HepG2 (cell line): ENCODE results near the gene RRP9. TPM values are rescaled to one million over a fixed set of nuclear protein-coding genes. Genes with fewer than 3 reads are reported as not detected.

Experiments
- ATAC-seq: fragments of 200-7000 bp; cut with Tn5 transposase; 3 replicates; pipeline ENCODE4 v1.9.1; 2020; ENCODE audit warnings: mild to moderate bottlenecking, moderate library complexity
- BruUV-seq: library from RNA; stranded (reverse); fragments of 400-500 nt; replicated peaks from 2 replicates; lab custom pipeline; 2021; lab: Mats Ljungman, UMichigan
- CTCF ChIA-PET: fragments of 300-600 bp; formaldehyde crosslinking; extraction: SDS; loops from one replicate; lab custom pipeline; 2021; ENCODE audit warnings: low total read pairs, inconsistent platforms, low intra/inter-chr PET ratio; lab: Yijun Ruan, JAX
- POLR2A ChIA-PET: fragments of 350-600 bp; sonication (Branson Sonifier 250); formaldehyde crosslinking; loops from one replicate; lab custom pipeline; 2020; ENCODE audit warnings: antibody characterized with exemption, inconsistent platforms; lab: Yijun Ruan, JAX
- DNase-seq: peaks from one replicate; pipeline ENCODE4 v3.0.0-alpha.2; 2015; ENCODE audit warnings: low spot score
- FAIRE-seq: peaks from 3 replicates; lab custom pipeline; 2011; peaks lifted over from hg19 to GRCh38; lab: Jason Lieb, UNC
- H2AFZ ChIP-seq: one replicate; pipeline ENCODE4 v1.6.1; 2011; ENCODE audit warnings: low read length, inconsistent platforms
- H3K27ac ChIP-seq: fragments of 300-600 bp; 3 replicates; pipeline ENCODE4 v1.8.0; 2011; ENCODE audit warnings: mixed run types, mild to moderate bottlenecking, mixed read lengths, low read length, inconsistent platforms; ENCODE audit not compliant: insufficient read depth; ENCODE audit errors: extremely low read length
- H3K27me3 ChIP-seq, 2 experiments: fragments of 200-600 bp in 1 of 2; 2 replicates in 1 of 2; 3 replicates in 1 of 2; pipeline versions ENCODE4 v1.6.0 to v1.8.0; 2011; ENCODE audit warnings: low read length in 2 of 2, mild to moderate bottlenecking in 2 of 2, moderate library complexity in 2 of 2, inconsistent platforms in 1 of 2; ENCODE audit not compliant: insufficient read depth in 2 of 2, control insufficient read depth in 1 of 2
- H3K36me3 ChIP-seq, 2 experiments: fragments of 200-600 bp in 1 of 2; replicated peaks in 1 of 2; 2 replicates in 1 of 2; 3 replicates in 1 of 2; pipeline versions ENCODE4 v1.5.1 to v1.8.0; 2011; ENCODE audit warnings: low read length in 2 of 2, inconsistent platforms in 1 of 2; ENCODE audit not compliant: insufficient read depth in 2 of 2, control insufficient read depth in 1 of 2
- H3K4me1 ChIP-seq: 2 replicates; pipeline ENCODE4 v1.5.1; 2012; ENCODE audit warnings: low read length, inconsistent platforms; ENCODE audit not compliant: insufficient read depth
- H3K4me2 ChIP-seq: 2 replicates; pipeline ENCODE4 v1.6.0; 2011; ENCODE audit warnings: low read depth, low read length, inconsistent platforms
- H3K4me3 ChIP-seq, 3 experiments: fragments of 200-600 bp in 1 of 3; sonication (generic), shearing (Covaris generic) in 1 of 3; replicated peaks in 1 of 3; 2 replicates each; pipeline ENCODE4 v1.5.1; 2011 to 2016; ENCODE audit warnings: low read length in 3 of 3, inconsistent platforms in 2 of 3, low read depth in 2 of 3, mild to moderate bottlenecking in 2 of 3, control low read depth in 1 of 3, mixed read lengths in 1 of 3; ENCODE audit not compliant: insufficient read depth in 1 of 3
- H3K79me2 ChIP-seq: one replicate; pipeline ENCODE4 v1.6.1; 2011; ENCODE audit warnings: low read length, inconsistent platforms; ENCODE audit not compliant: insufficient read depth
- H3K9ac ChIP-seq: 2 replicates; pipeline ENCODE4 v1.6.0; 2011; ENCODE audit warnings: mild to moderate bottlenecking, low read depth, low read length, inconsistent platforms; ENCODE audit not compliant: insufficient read depth
- H3K9me3 ChIP-seq: 2 replicates; pipeline ENCODE4 v1.5.1; 2012; ENCODE audit warnings: mild to moderate bottlenecking, low read length
- H4K20me1 ChIP-seq: 2 replicates; pipeline ENCODE4 v1.6.0; 2011; ENCODE audit warnings: inconsistent platforms, mild to moderate bottlenecking, low read length, moderate library complexity; ENCODE audit not compliant: insufficient read depth
- AGO2 ChIP-seq: fragments of 200-400 bp; formaldehyde crosslinking; optimal IDR thresholded peaks from 2 replicates; pipeline ENCODE3; 2017; ENCODE audit warnings: mild to moderate bottlenecking, low read depth, low read length, moderate library complexity
- ATF4 ChIP-seq, 2 experiments: fragments of 450-650 bp in 1 of 2; sonication (generic) in 1 of 2; formaldehyde crosslinking; IDR thresholded peaks; 2 replicates each; pipeline versions ENCODE4 v1.5.0 to v1.8.0; 2020 to 2022; ENCODE audit warnings: mild to moderate bottlenecking in 1 of 2, missing genetic modification reagents in 1 of 2
- IKZF1 ChIP-seq: fragments of 450-650 bp; IDR thresholded peaks from 2 replicates; pipeline ENCODE4 v1.7.1; 2016
- JARID2 ChIP-seq: sonication (generic); formaldehyde crosslinking; IDR thresholded peaks from 2 replicates; pipeline ENCODE4 v1.8.1; 2023; ENCODE audit warnings: missing genetic modification reagents, inconsistent platforms; ENCODE audit not compliant: insufficient replicate concordance
- KLF15 ChIP-seq: sonication (generic); formaldehyde crosslinking; IDR thresholded peaks from 2 replicates; pipeline ENCODE4 v1.8.1; 2023; ENCODE audit warnings: borderline replicate concordance, mild to moderate bottlenecking, inconsistent platforms, missing genetic modification reagents, mixed read lengths
- ONECUT2 ChIP-seq: sonication (generic); formaldehyde crosslinking; IDR thresholded peaks from 2 replicates; pipeline ENCODE4 v1.4.0; 2020; ENCODE audit warnings: missing genetic modification reagents
- SAP130 ChIP-seq: IDR thresholded peaks from 2 replicates; pipeline ENCODE4 v1.6.1; 2016; ENCODE audit warnings: low read depth
- ZBTB49 ChIP-seq: sonication (generic); formaldehyde crosslinking; IDR thresholded peaks from 2 replicates; pipeline ENCODE4 v1.4.0; 2020; ENCODE audit warnings: missing genetic modification reagents, borderline replicate concordance
- ZNF180 ChIP-seq: sonication (generic); formaldehyde crosslinking; IDR thresholded peaks from 2 replicates; pipeline ENCODE4 v1.4.0; 2020; ENCODE audit warnings: low read depth, missing genetic modification reagents, borderline replicate concordance
- ZNF331 ChIP-seq: sonication (generic); formaldehyde crosslinking; IDR thresholded peaks from 2 replicates; pipeline ENCODE4 v1.4.0; 2020; ENCODE audit warnings: missing genetic modification reagents
- ZNF512B ChIP-seq: sonication (generic); formaldehyde crosslinking; IDR thresholded peaks from 2 replicates; pipeline ENCODE4 v1.5.1; 2020; ENCODE audit warnings: missing genetic modification reagents, mild to moderate bottlenecking, borderline replicate concordance
- ZNF615 ChIP-seq: sonication (generic); formaldehyde crosslinking; IDR thresholded peaks from 2 replicates; pipeline ENCODE4 v1.5.0; 2020; ENCODE audit warnings: mild to moderate bottlenecking, missing genetic modification reagents, borderline replicate concordance
- ZSCAN31 ChIP-seq: sonication (generic); formaldehyde crosslinking; IDR thresholded peaks from 2 replicates; pipeline ENCODE4 v1.5.0; 2020; ENCODE audit warnings: low read depth, mild to moderate bottlenecking, missing genetic modification reagents
- WGBS: methylation state at CpG from one replicate; pipeline ENCODE4 v1.1.6; 2017; ENCODE audit warnings: low lambda C conversion rate; 5-methylcytosine and 5-hydroxymethylcytosine counted together
- in situ Hi-C: cut with HindIII; loops from 2 replicates; pipeline ENCODE4 v1.10.0; 2017; ENCODE audit warnings: low pct_unique_long_range_greater_than_20kb; ENCODE audit not compliant: extremely low pct_ligation_motif_present
- intact Hi-C: fragments of 100-400 bp; cut with micrococcal nuclease; formaldehyde crosslinking; loops from one replicate; pipeline ENCODE4 v1.10.0; 2022; ENCODE audit not compliant: unreplicated experiment
- polyA plus RNA-seq, 8 experiments: library from polyadenylated mRNA; depleted of rRNA in 3 of 8; stranded (reverse) in 7 of 8; unstranded in 1 of 8; fragments of >200 nt; fragmentation: Illumina TruSeq in 4 of 8; extraction: Trizol in 4 of 8; gene quantifications; 2 replicates each; pipeline versions ENCODE4 v1.2.1 to v1.2.3, GENCODE V29; 2011 to 2016; ENCODE audit warnings: low read depth in 4 of 8, missing spikeins in 1 of 8, mixed read lengths in 1 of 8; ENCODE audit not compliant: insufficient read depth in 1 of 8
- total RNA-seq, 5 experiments: library from RNA; depleted of rRNA; stranded (reverse); fragments of >200 nt; fragmentation: Illumina TruSeq; extraction: Trizol; gene quantifications; 2 replicates each; pipeline ENCODE4 v1.2.3, GENCODE V29; 2016; ENCODE audit warnings: low read depth in 1 of 5

Gene RRP9
- total and polyA plus RNA-seq, 2 of the 13 experiments (the other 11 are each of a cell fraction or from before 2014, with no cell fraction given), result 14.8 to 44.0 TPM

- TF ChIP-seq IKZF1 (no peak), SAP130 (CRISPR knock-in tag) (no peak), KLF15 (CRISPR knock-in tag) (no peak), ZNF615 (CRISPR knock-in tag) (no peak), ATF4 (CRISPR knock-in tag; IDR thresholded peaks at IDR 0.05) (no peak), ZBTB49 (CRISPR knock-in tag) (no peak), ZSCAN31 (CRISPR knock-in tag) (no peak), ZNF180 (no peak), AGO2 (no peak), JARID2 (CRISPR knock-in tag) (no peak), ONECUT2 (CRISPR knock-in tag) (no peak), ZNF512B (no peak), ZNF331 (CRISPR knock-in tag) (no peak)
- H3K79me2 ChIP-seq, result no peaks in the 10 kb centered on the region
- intact Hi-C loops (no loop called here), in situ Hi-C loops (no loop called here)
- ATAC-seq, result no peak
- H3K27ac ChIP-seq, result no peak overlapping the region
- no peak overlapping the region for H3K4me2 ChIP-seq
- no peak overlapping the region for H2AFZ ChIP-seq
- FAIRE-seq, result no peak
- 100% methylated on average over 1 of the region's 7 CpGs for WGBS
- BruUV-seq, result no TSS peak
- POLR2A ChIA-PET, result no interaction called here
- no peak overlapping the region for H3K4me3 ChIP-seq
- no peak overlapping the region for H3K9ac ChIP-seq
- no peaks in the 10 kb centered on the region for H3K9me3 ChIP-seq
- H3K36me3 ChIP-seq, result peaks cover 4 to 19% of the 10 kb centered on the region in 2 experiments; a peak in 4 of 5 replicates
- CTCF ChIA-PET, result no interaction called here
- DNase-seq, result no peak
- H4K20me1 ChIP-seq, result no peaks in the 10 kb centered on the region
- H3K4me1 ChIP-seq, result peaks cover 33% of the 10 kb centered on the region
- H3K27me3 ChIP-seq, result no peaks in the 10 kb centered on the region
These were observed 17.9 kb upstream of the RRP9 start for GRCh38 chr3:51959651-51960050.
